Stomach (tissue), 9 donors: Measurements from ENCODE around the gene ADAMTS6. TPM values are rescaled to one million over a fixed set of nuclear protein-coding genes. Genes with fewer than 3 reads are reported as not detected.

Experiments
- DNase-seq, 2 donors: peaks; one replicate each; pipeline versions ENCODE4 v3.0.0 to v3.0.0-alpha.2; 2013 to 2019
- H3K27ac ChIP-seq, 5 donors: fragments of 200-600 bp in 4 of 5; sonication (generic) in 4 of 5; one replicate each; pipeline ENCODE4 v1.5.1; 2013 to 2019; ENCODE audit warnings: mild to moderate bottlenecking in 1 of 5, moderate library complexity in 1 of 5
- H3K27me3 ChIP-seq, 3 donors: fragments of 200-600 bp; sonication (generic); one replicate each; pipeline ENCODE4 v1.5.1; 2017 to 2019; ENCODE audit warnings: mixed run types in 1 of 3
- H3K36me3 ChIP-seq, 4 donors: fragments of 200-600 bp; sonication (generic); 1 replicate in 3 of 4; 2 replicates in 1 of 4; pipeline ENCODE4 v1.5.1; 2016 to 2019
- H3K4me1 ChIP-seq, 4 donors: fragments of 200-600 bp; sonication (generic); one replicate each; pipeline ENCODE4 v1.5.1; 2016 to 2019
- H3K4me3 ChIP-seq, 4 donors: fragments of 200-600 bp; sonication (generic) in 3 of 4; one replicate each; pipeline ENCODE4 v1.5.1; 2016 to 2019; ENCODE audit warnings: mild to moderate bottlenecking in 1 of 4
- H3K9me3 ChIP-seq, 4 donors: fragments of 200-600 bp; sonication (generic); one replicate each; pipeline ENCODE4 v1.5.1; 2016 to 2019
- EP300 ChIP-seq: sonication (generic); formaldehyde crosslinking; IDR thresholded peaks from one replicate; pipeline ENCODE4 v1.6.1; 2017; ENCODE audit warnings: antibody characterized with exemption
- POLR2A ChIP-seq, 4 donors: fragments of 450-650 bp; IDR thresholded peaks; one replicate each; pipeline ENCODE4 v1.6.1; 2016; ENCODE audit warnings: antibody characterized with exemption in 4 of 4, control low read depth in 2 of 4, mild to moderate bottlenecking in 1 of 4, moderate library complexity in 1 of 4
- POLR2AphosphoS5 ChIP-seq, 3 donors: sonication (generic); formaldehyde crosslinking; IDR thresholded peaks; one replicate each; pipeline ENCODE4 v1.6.1; 2016; ENCODE audit warnings: antibody characterized with exemption in 3 of 3
- WGBS, 5 donors: extraction: QIAGEN DNeasy Blood & Tissue Kit in 3 of 5; methylation state at CpG; one replicate each; pipeline versions ENCODE4 v1.1.5 to v1.1.7; 2013 to 2018; 5-methylcytosine and 5-hydroxymethylcytosine counted together
- intact Hi-C: fragments of 100-400 bp; cut with DNase I; formaldehyde crosslinking; loops from one replicate; pipeline ENCODE4 v1.15.1; 2023; ENCODE audit warnings: low total_unique reads
- polyA plus RNA-seq, 3 donors: library from polyadenylated mRNA; stranded (reverse); fragments of 200-250 nt; gene quantifications; one replicate each; pipeline ENCODE4 v1.2.3, GENCODE V29; 2013
- total RNA-seq, 5 donors: library from RNA; depleted of rRNA; stranded (reverse); fragments of >200 nt; gene quantifications; one replicate each; pipeline versions ENCODE4 v1.1.0 to v1.2.3, GENCODE V29; 2014 to 2016
- TF ChIP-seq, protein P1 (sequence below), 7 experiments: fragments of 450-650 bp in 4 of 7; fragments of 200-600 bp in 3 of 7; sonication (generic) in 3 of 7; IDR thresholded peaks; one replicate each; pipeline ENCODE4 v1.5.1; 2016 to 2019; ENCODE audit warnings: antibody characterized with exemption in 7 of 7, control low read depth in 2 of 7, mild to moderate bottlenecking in 1 of 7
- donor health status: healthy with polysubstance abuse.
- donor health status: Bipolar disorder and iron deficiency.
- donor health status: healthy.

ADAMTS6 gene
- total and polyA plus RNA-seq, 8 donors: 0.15 to 43.3 (median 0.58) TPM; not detected in 1

DNA sequence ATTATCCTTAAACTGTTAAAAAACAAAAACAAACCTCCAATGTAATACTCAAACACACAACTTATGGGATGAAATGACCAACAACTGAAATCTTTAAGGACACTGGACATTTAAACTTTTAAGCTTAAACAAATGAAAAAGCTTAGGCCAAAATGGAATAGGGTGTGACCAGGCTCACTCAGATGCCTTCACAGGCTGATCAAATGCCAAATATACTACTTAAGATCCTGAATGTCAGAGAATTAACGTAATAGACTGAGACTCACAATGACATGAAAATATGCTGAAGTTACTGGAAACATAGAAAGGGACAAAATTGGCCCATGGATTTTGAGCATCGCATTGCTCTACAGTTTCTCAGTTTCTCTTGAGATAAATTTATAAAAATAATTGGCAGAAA is 286.8 kb downstream of the ADAMTS6 start:
- DNase-seq: no peak
- Histone ChIP-seq H3K27ac (no peak overlapping the region), H3K27me3 (no peaks in the 10 kb centered on the region), H3K4me3 (no peak overlapping the region), H3K4me1 (no peaks in the 10 kb centered on the region), H3K36me3 (no peaks in the 10 kb centered on the region), H3K9me3 (no peaks in the 10 kb centered on the region)
- WGBS, 5 donors: 90 to 95% (median 92%) methylated on average over 2 of the region's 2 CpGs
- TF ChIP-seq EP300: no peak
- no peak for TF ChIP-seq POLR2A (IDR thresholded peaks at IDR 0.05)
- TF ChIP-seq, protein P1, sequence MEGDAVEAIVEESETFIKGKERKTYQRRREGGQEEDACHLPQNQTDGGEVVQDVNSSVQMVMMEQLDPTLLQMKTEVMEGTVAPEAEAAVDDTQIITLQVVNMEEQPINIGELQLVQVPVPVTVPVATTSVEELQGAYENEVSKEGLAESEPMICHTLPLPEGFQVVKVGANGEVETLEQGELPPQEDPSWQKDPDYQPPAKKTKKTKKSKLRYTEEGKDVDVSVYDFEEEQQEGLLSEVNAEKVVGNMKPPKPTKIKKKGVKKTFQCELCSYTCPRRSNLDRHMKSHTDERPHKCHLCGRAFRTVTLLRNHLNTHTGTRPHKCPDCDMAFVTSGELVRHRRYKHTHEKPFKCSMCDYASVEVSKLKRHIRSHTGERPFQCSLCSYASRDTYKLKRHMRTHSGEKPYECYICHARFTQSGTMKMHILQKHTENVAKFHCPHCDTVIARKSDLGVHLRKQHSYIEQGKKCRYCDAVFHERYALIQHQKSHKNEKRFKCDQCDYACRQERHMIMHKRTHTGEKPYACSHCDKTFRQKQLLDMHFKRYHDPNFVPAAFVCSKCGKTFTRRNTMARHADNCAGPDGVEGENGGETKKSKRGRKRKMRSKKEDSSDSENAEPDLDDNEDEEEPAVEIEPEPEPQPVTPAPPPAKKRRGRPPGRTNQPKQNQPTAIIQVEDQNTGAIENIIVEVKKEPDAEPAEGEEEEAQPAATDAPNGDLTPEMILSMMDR (IDR thresholded peaks at IDR 0.05): no peak
- TF ChIP-seq POLR2AphosphoS5 (IDR thresholded peaks at IDR 0.05): no peak
- intact Hi-C loops: no loop called here

GRCh38 chr5:65192331-65192730 is 289.4 kb downstream of the ADAMTS6 start:
- Histone ChIP-seq H3K9me3 (no peaks in the 10 kb centered on the region), H3K27me3 (no peaks in the 10 kb centered on the region), H3K4me1 (no peaks in the 10 kb centered on the region), H3K36me3 (no peaks in the 10 kb centered on the region), H3K4me3 (no peak overlapping the region), H3K27ac (no peak overlapping the region)
- no peak for DNase-seq
- 65 to 90% (median 81%) methylated on average over 1 of the region's 1 CpG for WGBS, 5 donors
- intact Hi-C loops: no loop called here
- TF ChIP-seq EP300: no peak

DNA sequence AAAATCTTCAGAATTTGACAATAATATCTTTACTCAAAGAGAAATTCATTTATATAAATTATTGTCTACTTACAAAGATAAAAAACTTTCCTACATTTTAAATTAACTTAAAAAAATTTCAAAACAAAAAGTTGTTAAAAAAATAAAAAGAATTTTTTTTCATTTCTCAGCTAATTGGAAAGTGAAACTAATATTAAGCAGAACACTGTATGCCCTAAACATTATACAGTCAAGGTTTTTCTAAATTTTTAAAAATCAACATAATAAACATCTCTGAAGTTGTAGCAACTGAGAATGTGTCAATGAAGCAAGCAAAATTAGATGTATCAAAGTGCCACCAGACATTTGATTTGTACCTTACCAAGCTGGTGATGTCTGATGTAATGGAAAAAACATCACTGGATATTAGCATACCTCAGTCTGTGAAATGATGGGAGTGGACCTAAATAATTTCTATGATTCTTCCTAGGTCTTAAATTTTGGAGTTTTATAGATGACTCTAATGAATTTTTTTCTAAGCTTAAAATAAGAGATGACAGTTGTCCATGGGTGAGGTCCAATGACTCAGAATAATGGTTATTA is 290.1 kb downstream of the ADAMTS6 start:
- no peak overlapping the region for H3K27ac ChIP-seq
- no peaks in the 10 kb centered on the region for H3K4me1 ChIP-seq
- H3K27me3 ChIP-seq: no peaks in the 10 kb centered on the region
- intact Hi-C loops: no loop called here
- no peak overlapping the region for H3K4me3 ChIP-seq
- H3K36me3 ChIP-seq: no peaks in the 10 kb centered on the region
- TF ChIP-seq POLR2A (IDR thresholded peaks at IDR 0.05) (no peak), EP300 (no peak), POLR2AphosphoS5 (IDR thresholded peaks at IDR 0.05) (no peak)
- TF ChIP-seq, protein P1 (IDR thresholded peaks at IDR 0.05): no peak
- no peak for DNase-seq
- no peaks in the 10 kb centered on the region for H3K9me3 ChIP-seq

- 71 to 81% (median 79%) methylated on average over 3 of the region's 3 CpGs for WGBS, 5 donors
Observed at GRCh38 chr5:65190328-65191053, 291.2 kb downstream of the ADAMTS6 start.

More at GRCh38 chr5:65190328-65191053, 291.2 kb downstream of the ADAMTS6 start:
- TF ChIP-seq POLR2AphosphoS5 (IDR thresholded peaks at IDR 0.05): peak; percentile 15 to 27 (median 16)
- TF ChIP-seq, protein P1 (IDR thresholded peaks at IDR 0.05): no peak
- intact Hi-C loops: no loop called here
- no peaks in the 10 kb centered on the region for H3K36me3 ChIP-seq
- no peaks in the 10 kb centered on the region for H3K4me1 ChIP-seq
- H3K9me3 ChIP-seq: no peaks in the 10 kb centered on the region
- H3K4me3 ChIP-seq: no peak overlapping the region
- no peaks in the 10 kb centered on the region for H3K27me3 ChIP-seq
- DNase-seq: no peak
- no peak overlapping the region for H3K27ac ChIP-seq
